A673 (cell line): ENCODE results near the gene NUP93. TPM values are rescaled to one million over a fixed set of nuclear protein-coding genes. Genes with fewer than 3 reads are reported as not detected.
A peak's percentile ranks its signal among the peaks of the same experiment; 100 is the strongest.

Source experiments
- BruUV-seq: library from RNA; stranded (reverse); fragments of 400-500 nt; replicated peaks from 2 replicates; lab custom pipeline; 2021; lab: Mats Ljungman, UMichigan
- CTCF ChIA-PET: fragments of 300-600 bp; sonication (Branson Sonifier 250); formaldehyde crosslinking; loops from one replicate; lab custom pipeline; 2022; ENCODE audit warnings: antibody characterized with exemption; lab: Charles Lee
- POLR2A ChIA-PET: fragments of 300-600 bp; sonication (Branson Sonifier 250); formaldehyde crosslinking; loops from one replicate; lab custom pipeline; 2022; ENCODE audit warnings: antibody characterized with exemption; ENCODE audit not compliant: low non-redundant PET; lab: Charles Lee
- DNase-seq: peaks from one replicate; pipeline ENCODE4 v3.0.0-alpha.2; 2015; ENCODE audit warnings: low spot score
- H3K27ac ChIP-seq: fragments of 200-600 bp; sonication (generic); 2 replicates; pipeline ENCODE4 v1.5.1; 2016; ENCODE audit warnings: mixed run types, low read depth, mild to moderate bottlenecking, mixed read lengths, antibody characterized with exemption, low read length; ENCODE audit not compliant: poor library complexity, severe bottlenecking
- H3K27me3 ChIP-seq: fragments of 200-600 bp; sonication (generic); replicated peaks from 2 replicates; pipeline ENCODE4 v1.6.1; 2017; ENCODE audit warnings: mixed run types, low read depth, mild to moderate bottlenecking, mixed read lengths, antibody characterized with exemption, low read length; ENCODE audit not compliant: insufficient read depth, poor library complexity
- H3K36me3 ChIP-seq: fragments of 200-600 bp; sonication (generic); 2 replicates; pipeline ENCODE4 v1.6.1; 2016; ENCODE audit warnings: mixed run types, mild to moderate bottlenecking, mixed read lengths, antibody characterized with exemption, low read length; ENCODE audit not compliant: insufficient read depth, poor library complexity, severe bottlenecking
- H3K4me1 ChIP-seq: fragments of 200-600 bp; sonication (generic); 2 replicates; pipeline ENCODE4 v1.6.1; 2017; ENCODE audit warnings: mixed run types, mild to moderate bottlenecking, mixed read lengths, antibody characterized with exemption, low read length; ENCODE audit not compliant: insufficient read depth, poor library complexity, severe bottlenecking
- H3K4me3 ChIP-seq: fragments of 200-600 bp; sonication (generic); 2 replicates; pipeline ENCODE4 v1.5.1; 2016; ENCODE audit warnings: low read depth, mixed run types, mild to moderate bottlenecking, mixed read lengths, low read length; ENCODE audit not compliant: poor library complexity, severe bottlenecking
- H3K9me3 ChIP-seq: fragments of 200-600 bp; sonication (generic); 2 replicates; pipeline ENCODE4 v1.6.1; 2016; ENCODE audit warnings: mixed run types, low read depth, mild to moderate bottlenecking, mixed read lengths, antibody characterized with exemption, low read length; ENCODE audit not compliant: poor library complexity, severe bottlenecking
- EZH2 ChIP-seq: fragments of 200-600 bp; sonication (generic); IDR thresholded peaks from 2 replicates; pipeline ENCODE4 v1.6.1; 2017; ENCODE audit warnings: borderline replicate concordance, low read depth, mild to moderate bottlenecking, mixed read lengths, antibody characterized with exemption, low read length; ENCODE audit not compliant: poor library complexity, severe bottlenecking
- intact Hi-C: fragments of 100-400 bp; cut with micrococcal nuclease; formaldehyde crosslinking; loops from one replicate; pipeline ENCODE4 v1.10.0; 2022; ENCODE audit not compliant: unreplicated experiment
- total RNA-seq: library from RNA; stranded (reverse); gene quantifications from 2 replicates; pipeline ENCODE4 v1.2.3, GENCODE V29; 2021
- TF ChIP-seq, protein P1 (sequence below): fragments of 300-800, 200-600 bp; sonication (generic); conservative IDR thresholded peaks from 2 replicates; pipeline ENCODE4 v1.5.1; 2017; ENCODE audit warnings: low read depth, mild to moderate bottlenecking, antibody characterized with exemption, low read length, moderate library complexity, mixed read lengths

Gene NUP93
- total RNA-seq, 1 experiment from 2014 or later: 155 TPM

DNA sequence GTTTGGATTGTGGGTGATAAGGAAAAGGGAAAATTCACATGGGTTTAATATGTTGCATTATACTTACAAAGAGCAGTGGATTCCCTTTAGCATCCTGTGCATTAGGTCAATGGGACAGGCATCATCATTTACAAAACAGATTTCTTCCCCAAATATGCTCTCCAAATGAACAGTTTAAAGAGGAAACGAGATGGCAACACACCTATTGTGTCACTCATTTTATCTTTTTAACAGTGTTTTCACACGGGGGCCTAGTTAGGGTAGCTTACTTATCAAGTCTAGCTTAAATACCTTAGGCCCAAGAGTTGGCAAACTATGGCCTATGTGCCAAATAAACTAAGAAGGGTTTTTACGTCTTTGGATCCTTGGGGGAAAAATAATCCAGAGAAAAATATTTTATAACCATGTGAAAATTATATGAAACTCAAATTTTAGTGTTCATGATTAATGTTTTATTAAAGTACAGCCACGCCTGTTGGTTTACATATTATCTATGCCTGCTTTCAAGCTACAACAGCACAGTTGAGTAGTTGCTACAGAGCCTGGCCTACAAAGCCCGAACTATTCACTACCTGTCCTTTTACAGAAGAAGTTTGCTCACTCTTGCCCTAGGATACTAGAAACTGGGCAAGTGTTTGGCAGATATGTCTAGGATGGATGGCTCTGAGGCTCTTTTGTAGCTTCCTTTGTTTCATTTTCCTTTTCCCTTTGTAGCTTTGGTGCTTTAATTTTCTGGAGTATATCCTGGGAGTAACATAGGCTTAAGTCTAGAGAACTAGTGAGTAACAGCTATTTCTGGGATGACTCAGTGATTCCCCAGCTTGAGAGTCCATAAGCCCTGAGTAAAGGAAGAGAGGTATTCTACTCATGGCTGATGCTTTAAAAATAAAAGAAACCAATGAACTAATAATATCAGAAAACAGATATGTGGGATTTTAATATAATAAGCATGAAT lies 12.4 kb downstream of the NUP93 start:
- no peak overlapping the region for H3K4me3 ChIP-seq
- peak overlapping the region; percentile 46 for H3K27ac ChIP-seq
- intact Hi-C loops: no loop called here
- ChIA-PET CTCF (no interaction called here), POLR2A (no interaction called here)
- H3K36me3 ChIP-seq: no peaks in the 10 kb centered on the region
- H3K4me1 ChIP-seq: no peaks in the 10 kb centered on the region
- peak; percentile 28 for DNase-seq
- no peaks in the 10 kb centered on the region for H3K9me3 ChIP-seq
- TF ChIP-seq, protein P1, sequence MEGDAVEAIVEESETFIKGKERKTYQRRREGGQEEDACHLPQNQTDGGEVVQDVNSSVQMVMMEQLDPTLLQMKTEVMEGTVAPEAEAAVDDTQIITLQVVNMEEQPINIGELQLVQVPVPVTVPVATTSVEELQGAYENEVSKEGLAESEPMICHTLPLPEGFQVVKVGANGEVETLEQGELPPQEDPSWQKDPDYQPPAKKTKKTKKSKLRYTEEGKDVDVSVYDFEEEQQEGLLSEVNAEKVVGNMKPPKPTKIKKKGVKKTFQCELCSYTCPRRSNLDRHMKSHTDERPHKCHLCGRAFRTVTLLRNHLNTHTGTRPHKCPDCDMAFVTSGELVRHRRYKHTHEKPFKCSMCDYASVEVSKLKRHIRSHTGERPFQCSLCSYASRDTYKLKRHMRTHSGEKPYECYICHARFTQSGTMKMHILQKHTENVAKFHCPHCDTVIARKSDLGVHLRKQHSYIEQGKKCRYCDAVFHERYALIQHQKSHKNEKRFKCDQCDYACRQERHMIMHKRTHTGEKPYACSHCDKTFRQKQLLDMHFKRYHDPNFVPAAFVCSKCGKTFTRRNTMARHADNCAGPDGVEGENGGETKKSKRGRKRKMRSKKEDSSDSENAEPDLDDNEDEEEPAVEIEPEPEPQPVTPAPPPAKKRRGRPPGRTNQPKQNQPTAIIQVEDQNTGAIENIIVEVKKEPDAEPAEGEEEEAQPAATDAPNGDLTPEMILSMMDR: no peak
- TF ChIP-seq EZH2: no peak
- no peaks in the 10 kb centered on the region for H3K27me3 ChIP-seq
- no TSS peak for BruUV-seq

- DNase-seq: no peak
- CTCF ChIA-PET: no interaction called here
- POLR2A ChIA-PET: no interaction called here
These were observed 13.9 kb downstream of the NUP93 start for GRCh38 chr16:56743840-56744239.

GRCh38 chr16:56744996-56745640 lies 15.2 kb downstream of the NUP93 start:
- no peak for DNase-seq
- TF ChIP-seq EZH2: no peak
- TF ChIP-seq, protein P1: no peak
- Histone ChIP-seq H3K27ac (no peak overlapping the region), H3K9me3 (no peaks in the 10 kb centered on the region), H3K27me3 (no peaks in the 10 kb centered on the region), H3K4me3 (no peak overlapping the region), H3K36me3 (no peaks in the 10 kb centered on the region), H3K4me1 (peaks cover 5% of the 10 kb centered on the region)
- POLR2A ChIA-PET: no interaction called here
- intact Hi-C loops: no loop called here
- no TSS peak for BruUV-seq
- CTCF ChIA-PET: no interaction called here

More at GRCh38 chr16:56743840-56744239, 13.9 kb downstream of the NUP93 start:
- Histone ChIP-seq H3K4me3 (no peak overlapping the region), H3K9me3 (no peaks in the 10 kb centered on the region), H3K27me3 (no peaks in the 10 kb centered on the region), H3K27ac (no peak overlapping the region), H3K4me1 (no peaks in the 10 kb centered on the region), H3K36me3 (no peaks in the 10 kb centered on the region)
- BruUV-seq: no TSS peak
- TF ChIP-seq, protein P1: no peak
- TF ChIP-seq EZH2: no peak
- intact Hi-C loops: no loop called here
